Measurements from ENCODE around the gene DHX57.
A peak's percentile ranks its signal among the peaks of the same experiment; 100 is the strongest.

Gene DHX57

DNA sequence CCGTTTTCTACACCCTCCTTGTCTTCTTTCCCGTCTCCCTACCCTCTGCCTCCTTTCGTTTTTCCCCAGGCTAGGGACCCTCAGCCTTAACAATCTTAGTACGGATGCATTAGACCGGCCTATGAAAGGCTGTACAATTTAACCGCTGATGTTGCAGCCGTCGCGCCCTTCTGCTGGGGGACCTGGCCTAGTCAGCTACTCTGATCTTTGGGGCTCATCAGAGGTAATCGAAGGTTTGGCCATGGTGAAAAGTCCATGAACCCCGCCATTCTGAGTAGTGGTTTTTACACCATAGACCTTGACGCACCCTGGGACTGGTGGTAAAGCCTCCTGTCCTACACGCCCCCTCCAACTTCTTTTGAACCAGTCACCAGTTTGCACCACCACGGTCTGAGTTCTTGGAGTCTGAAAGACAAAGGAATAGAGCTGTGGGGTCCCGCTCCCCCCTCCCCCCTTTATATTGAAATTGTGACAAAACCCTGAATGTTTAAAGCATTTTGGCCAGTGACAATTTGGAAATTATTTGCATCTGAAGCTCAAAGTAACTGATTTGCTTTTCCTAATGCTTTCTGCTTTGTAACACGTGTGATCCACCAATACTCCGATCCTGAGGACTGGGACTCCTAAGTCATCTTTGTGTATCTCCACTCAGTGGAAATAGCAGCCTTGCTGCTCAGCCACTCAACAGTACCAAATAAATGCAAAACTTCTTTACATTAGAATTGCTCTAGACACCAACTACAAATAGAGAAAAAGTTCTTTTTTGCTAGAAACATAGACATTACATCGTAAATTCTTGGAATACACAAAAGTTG is 123.9 kb downstream of the DHX57 start:
- no peak for DNase-seq (ENCODE audit: low spot score)

DNA sequence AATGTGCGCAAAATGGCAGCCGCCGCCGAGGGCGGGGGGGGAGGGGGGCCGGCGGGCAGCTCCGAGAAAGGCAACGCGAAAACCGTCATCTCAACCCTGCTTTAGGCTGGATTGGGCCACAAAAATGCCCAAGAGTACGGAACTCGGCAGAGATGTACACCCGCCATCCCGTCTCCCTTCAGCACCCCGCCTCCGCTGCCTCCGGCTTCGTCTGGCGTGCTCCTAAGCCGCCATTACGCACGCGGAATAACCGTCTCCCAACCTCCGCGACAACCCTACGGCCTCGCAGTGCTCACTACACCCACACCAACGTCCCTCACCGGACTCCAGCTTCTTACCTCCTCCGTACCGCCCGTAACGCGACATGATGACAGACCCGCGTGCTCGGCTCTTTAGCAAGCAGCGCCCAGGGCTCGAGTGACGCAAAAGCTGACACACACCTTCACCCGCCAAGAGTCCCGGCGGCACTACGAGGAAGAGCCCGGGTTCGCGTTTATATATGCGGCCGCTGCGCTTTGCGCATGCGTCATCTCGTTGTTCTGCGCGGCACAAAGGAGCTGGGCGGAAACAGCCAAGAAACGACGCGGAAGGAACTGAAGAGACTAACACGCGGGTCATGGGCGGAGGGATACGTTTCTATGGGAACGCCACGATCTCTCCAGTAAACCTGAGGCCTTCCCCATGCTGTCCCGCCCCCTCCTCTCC is 124.7 kb downstream of the DHX57 start, which contains the start of gene SRSF7:
Gene SRSF7, minus strand, starts transcription at position 471 of the 705 bp plus-strand sequence. Its CDS starts 105 bp downstream, at position 366.
- peak; percentile 96 for DNase-seq (ENCODE audit: low spot score)

- peak; percentile 61 for DNase-seq (ENCODE audit: low spot score)
Observed at GRCh38 chr2:38750011-38750890, 125.5 kb downstream of the DHX57 start.

DNA sequence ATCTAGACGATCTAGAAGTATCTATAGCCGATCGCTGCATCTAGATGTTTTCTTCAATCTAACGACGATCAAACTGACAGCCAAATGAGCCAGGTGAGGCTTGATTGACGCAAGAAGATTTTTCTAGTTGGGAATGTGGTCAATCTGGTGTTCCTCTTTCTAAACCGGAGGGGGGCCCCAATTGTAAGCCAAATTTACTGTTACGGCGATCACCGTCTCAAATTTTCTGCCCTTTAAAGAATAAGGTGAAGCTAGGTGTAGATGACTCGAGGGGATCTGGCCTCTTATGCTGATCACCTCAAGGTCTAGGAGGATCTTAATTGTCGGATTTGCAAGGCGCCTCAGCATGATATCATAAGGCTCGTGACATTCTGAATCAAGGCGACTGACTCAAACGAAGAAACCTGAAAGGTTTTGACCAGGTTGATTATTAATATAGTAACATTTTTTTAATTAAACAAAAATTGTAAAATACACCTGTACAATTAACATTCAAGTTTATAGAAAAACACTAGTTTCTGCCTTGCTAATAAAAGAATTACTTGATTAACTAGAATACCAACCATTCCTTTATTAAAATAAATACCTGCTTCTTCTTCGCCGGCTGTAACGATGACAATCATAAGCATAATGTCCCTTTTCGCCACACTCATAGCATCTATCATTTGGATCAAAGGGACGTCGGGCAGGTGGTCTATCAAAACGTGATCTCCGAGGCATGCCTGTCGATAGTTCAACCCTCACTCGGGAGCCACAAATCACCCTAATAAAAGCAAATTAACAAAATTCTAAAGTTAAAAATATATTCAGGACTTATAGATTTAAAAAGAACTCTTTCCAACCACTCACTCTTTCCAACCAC is 126.6 kb downstream of the DHX57 start:
- DNase-seq (ENCODE audit: low spot score): no peak

- no peak for DNase-seq (ENCODE audit: low spot score)
Observed at GRCh38 chr2:38748391-38748790, 127.3 kb downstream of the DHX57 start.

DNA sequence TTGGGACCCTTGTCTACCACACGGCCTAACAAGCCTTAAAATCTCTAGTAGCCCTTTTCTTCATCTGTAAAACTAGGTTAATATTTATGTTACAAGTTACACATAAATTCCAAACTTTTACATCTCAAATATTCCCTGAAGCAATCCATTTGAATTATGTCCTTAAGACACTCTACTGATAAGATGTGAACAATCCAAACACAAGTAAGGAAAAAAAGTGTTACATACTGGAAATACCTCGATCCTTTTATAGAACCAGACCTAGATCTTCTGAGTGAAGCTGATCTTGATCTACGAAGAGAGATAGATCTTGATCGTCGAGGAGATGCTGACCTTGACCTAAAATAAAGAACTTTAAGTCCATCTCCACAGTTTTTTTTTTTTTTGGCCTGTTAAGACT is 127.9 kb downstream of the DHX57 start:
- DNase-seq (ENCODE audit: low spot score): no peak

All from hematopoietic multipotent progenitor cell treated with erythropoietin and hydrocortisone succinate and interleukin-3 and kit ligand, for 15 days (in vitro differentiated cells).